Activated T-cell treated with anti-CD3 and anti-CD28 coated beads for 4 hours (primary cell): Measurements from ENCODE around the gene DACH2.

Experiments
- DNase-seq: peaks from one replicate; pipeline ENCODE4 v3.0.0-alpha.2; 2020

DACH2 gene

GRCh38 chrX:86329174-86329573 lies 180.9 kb downstream of the DACH2 start:
- no peak for DNase-seq

DNA sequence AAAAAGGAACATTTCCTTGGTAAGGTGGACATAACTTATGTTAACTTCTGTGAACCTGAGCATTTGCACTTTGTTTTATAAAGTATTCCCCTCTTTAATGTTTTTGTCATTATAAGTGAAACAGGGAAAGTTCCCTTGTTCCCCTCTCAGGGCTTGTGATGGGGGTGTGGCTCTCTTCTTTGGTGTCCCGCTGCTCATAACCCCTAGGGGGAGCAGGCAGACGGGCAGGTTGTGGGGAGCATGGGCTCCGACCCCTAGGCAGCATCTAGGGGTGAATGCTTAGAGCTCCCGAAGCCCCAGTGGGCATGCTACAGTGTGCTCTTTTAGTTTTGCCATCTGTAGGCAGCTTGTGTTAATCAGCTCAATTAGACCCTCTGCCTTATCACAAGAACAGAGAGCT lies 200.4 kb downstream of the DACH2 start:
- DNase-seq = no peak

GRCh38 chrX:86349115-86349514 lies 200.9 kb downstream of the DACH2 start:
- DNase-seq = no peak

GRCh38 chrX:86369847-86370630 lies 221.8 kb downstream of the DACH2 start:
- DNase-seq = no peak

GRCh38 chrX:86370927-86371326 lies 222.7 kb downstream of the DACH2 start:
- no peak for DNase-seq

GRCh38 chrX:86379209-86379608 lies 231.0 kb downstream of the DACH2 start:
- DNase-seq = no peak

GRCh38 chrX:86383681-86384540 lies 235.7 kb downstream of the DACH2 start:
- DNase-seq = no peak

GRCh38 chrX:86407371-86407770 lies 259.1 kb downstream of the DACH2 start:
- no peak for DNase-seq

GRCh38 chrX:86421771-86422170 lies 273.5 kb downstream of the DACH2 start:
- no peak for DNase-seq

GRCh38 chrX:86436116-86436515 lies 287.9 kb downstream of the DACH2 start:
- DNase-seq = no peak

- DNase-seq = no peak
Observed at GRCh38 chrX:86455495-86455894, 307.2 kb downstream of the DACH2 start.

- DNase-seq = no peak
Observed at GRCh38 chrX:86460760-86461159, 312.5 kb downstream of the DACH2 start.

- DNase-seq = no peak
Observed at GRCh38 chrX:86504297-86504696, 356.0 kb downstream of the DACH2 start.

DNA sequence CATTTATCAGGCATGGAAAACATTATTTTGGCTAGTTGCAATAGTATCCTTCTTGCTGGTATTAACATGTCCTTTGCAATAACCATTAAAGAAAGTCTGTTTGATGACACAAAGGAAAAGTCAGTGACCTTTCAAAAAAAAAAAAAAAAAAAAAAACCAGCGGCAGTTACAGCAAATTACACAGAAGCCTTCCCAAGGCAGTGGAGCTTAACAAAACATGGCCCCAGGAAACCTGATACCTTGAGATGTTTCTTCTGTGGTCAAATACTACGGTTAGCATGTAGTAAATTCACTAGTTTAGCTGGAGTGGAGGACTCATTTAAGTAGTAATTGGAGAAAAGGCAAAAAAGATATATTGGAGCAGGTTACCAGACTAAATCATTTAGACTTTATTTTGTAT lies 359.1 kb downstream of the DACH2 start:
- DNase-seq = no peak

- no peak for DNase-seq
Observed at GRCh38 chrX:86579777-86580176, 431.5 kb downstream of the DACH2 start.

DNA sequence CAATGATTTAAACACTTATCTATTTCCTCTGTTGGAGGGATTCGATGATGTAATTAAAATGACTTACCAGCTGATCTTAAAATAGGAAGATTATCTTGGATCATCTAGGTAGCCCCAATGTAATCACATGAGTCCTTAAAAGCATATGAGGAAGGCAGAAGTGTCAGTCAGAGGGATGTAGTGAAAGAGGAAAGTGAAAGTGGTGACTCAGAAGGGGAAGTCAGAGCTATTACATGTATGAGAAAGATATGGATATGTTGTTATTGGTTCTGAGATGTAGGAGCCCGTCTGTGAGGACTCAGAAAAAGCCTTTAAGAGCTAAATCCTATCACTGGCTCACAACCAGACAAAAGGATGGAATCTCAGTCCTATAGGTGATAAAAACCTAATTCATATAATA lies 456.4 kb downstream of the DACH2 start:
- DNase-seq = no peak

- no peak for DNase-seq
Observed at GRCh38 chrX:86696951-86697350, 548.7 kb downstream of the DACH2 start.

DNA sequence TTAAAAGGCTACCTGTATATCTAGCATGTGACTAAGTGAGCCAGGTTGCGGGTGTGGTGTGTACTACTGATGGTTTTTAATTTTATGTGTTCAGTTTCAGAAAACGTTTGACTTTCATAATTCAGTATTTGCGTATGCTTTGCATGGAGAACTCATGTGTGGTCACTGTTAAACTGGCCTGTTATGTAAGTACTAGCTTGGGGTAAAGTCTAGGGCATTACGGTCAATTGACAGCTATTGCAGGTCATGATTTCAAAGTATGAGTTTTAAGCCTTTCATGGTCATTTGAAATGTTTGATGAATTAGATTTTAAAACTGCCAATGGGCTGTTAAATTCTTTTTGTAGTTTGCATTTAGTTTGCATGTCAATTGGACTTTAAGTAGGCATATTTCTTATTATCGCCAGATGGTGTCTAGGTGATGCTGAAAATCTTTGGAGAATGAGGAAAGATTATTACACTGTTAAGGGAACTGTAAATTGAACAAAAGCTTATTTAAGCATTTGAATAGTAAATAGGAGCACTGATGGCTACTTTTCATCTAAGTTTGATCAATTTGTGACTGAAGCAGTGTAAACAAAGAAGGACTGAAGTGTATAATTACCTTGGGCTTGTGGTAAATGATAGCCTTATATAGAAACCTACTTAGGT lies 563.4 kb downstream of the DACH2 start:
- DNase-seq = no peak

- DNase-seq = no peak
Observed at GRCh38 chrX:86714441-86714840, 566.2 kb downstream of the DACH2 start.

GRCh38 chrX:86724277-86724676 lies 576.0 kb downstream of the DACH2 start:
- DNase-seq = no peak

- no peak for DNase-seq
Observed at GRCh38 chrX:86747091-86747490, 598.8 kb downstream of the DACH2 start.

- DNase-seq = no peak
Observed at GRCh38 chrX:86805241-86805640, 657.0 kb downstream of the DACH2 start.

DNA sequence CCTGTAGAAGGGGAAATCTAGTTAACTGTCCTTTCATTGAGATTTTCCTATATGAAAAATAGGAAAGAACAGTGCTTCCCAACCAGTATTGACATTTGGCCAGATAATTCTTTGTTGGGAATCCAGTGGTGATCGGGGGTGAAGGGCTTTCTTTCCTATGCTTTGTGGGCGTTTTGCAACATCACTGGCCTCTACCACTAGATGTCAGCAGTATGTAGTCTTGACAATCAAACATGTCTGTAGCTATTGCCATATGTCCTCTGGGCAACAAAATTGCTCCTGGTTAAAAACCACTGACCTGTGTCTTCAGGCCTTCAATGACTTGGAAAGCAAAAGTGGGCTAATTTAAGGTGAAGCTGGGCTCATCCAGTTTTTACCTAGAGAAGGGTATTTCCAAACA lies 658.5 kb downstream of the DACH2 start:
- no peak for DNase-seq

DNA sequence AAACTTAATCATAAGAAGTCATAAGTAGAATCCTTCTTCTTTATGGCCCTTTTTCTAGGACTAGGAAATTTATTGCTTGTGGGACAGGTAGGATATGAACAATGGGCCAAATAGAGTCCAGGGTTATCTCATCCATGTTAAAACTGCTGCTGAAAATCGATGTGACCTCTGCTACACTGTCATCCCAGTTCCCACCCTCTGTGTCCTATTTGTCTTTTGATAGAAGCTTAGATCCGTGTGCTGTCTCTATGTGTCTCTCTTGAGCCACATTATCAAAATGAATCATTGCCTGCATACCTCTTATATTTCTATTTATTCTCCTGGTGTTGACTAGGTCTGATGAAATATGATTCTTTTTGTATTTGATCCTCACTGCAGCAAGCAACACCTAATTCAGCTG lies 661.4 kb downstream of the DACH2 start:
- no peak for DNase-seq
